Activated T-cell treated with anti-CD3 and anti-CD28 coated beads for 4 hours (primary cell): ENCODE results near the gene SCN9A.
"Not testable (repeated sequence)": the region's sequence is repeated elsewhere in the genome, so short reads cannot be mapped to it uniquely, and the experiment has no call there.

Source experiments
- DNase-seq: peaks from one replicate; pipeline ENCODE4 v3.0.0-alpha.2; 2020

The SCN9A gene

DNA sequence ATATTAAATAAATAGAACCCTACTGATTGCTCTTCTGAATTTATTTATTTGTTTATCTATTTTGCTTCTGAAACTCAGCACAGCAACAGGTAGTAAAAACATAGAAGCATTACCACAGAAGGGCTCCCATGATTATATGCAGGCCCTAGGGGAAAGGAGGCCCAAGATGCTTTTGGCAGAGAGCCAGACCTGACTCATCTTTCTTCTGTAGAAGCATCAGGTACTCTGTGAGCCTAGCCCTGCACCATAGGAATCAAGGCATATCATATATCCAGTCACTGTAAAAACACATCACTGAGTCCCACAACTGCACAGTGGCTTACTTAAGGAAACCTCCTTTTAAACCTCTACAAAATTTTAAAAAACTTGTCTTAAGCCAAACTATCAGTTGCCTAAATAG lies 1.8 kb downstream of the SCN9A start:
- no peak for DNase-seq

DNA sequence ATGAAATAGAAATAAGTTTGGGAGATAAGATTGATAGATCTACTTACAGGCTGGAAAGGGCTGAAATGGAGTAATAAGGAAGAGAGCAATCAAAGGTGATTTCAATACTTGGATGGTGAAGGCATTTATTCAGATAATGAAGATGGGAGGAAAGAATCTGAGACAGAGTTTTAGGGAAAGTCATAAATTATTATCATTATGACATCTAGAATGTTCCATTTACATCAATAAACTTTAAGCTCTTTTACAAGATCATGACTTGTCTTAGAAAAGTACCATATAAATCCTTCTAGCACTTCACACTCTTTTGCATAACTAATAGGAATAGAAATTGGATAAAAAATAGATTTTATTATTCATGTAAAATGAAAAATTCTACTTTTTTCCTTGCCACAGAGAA lies 2.2 kb downstream of the SCN9A start:
- DNase-seq, result no peak

DNA sequence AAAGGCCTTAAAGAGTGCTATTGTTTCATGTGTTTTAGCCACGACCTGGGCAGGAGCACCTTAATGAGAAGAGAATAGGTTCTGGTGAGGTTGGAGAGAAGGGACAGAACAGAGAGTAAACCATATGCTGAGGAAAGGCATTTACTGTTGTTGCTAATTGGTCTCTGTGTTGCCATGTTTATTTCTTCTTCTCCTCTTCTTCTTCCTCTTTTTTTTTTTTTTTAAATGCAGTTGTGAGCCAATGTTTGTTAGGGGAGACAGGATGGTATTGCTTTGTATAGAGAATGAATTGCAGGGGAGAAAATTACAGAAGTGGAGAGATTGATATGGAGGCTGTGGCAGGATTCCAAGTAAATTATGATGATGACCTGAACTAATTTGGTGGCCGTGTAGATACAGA lies 2.6 kb downstream of the SCN9A start:
- no peak for DNase-seq

DNA sequence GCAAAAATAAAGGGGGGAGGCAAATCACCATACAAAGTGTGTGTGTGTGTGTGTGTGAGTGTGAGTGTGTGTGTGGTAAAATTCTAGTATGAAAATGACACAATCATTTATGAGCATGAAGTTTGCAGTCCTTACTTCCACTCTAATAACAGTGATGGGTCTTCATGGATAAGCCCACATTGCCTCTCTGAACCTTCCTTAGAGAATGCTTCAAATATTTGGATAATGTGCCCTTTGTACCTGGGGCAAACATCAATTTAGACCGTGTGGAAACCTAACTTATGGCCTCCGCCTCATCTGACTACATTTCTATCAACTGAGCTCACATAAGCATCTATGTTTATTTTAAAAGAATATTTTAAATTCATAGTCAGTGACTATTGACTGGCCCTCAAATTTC lies 3.7 kb downstream of the SCN9A start:
- no peak for DNase-seq

DNA sequence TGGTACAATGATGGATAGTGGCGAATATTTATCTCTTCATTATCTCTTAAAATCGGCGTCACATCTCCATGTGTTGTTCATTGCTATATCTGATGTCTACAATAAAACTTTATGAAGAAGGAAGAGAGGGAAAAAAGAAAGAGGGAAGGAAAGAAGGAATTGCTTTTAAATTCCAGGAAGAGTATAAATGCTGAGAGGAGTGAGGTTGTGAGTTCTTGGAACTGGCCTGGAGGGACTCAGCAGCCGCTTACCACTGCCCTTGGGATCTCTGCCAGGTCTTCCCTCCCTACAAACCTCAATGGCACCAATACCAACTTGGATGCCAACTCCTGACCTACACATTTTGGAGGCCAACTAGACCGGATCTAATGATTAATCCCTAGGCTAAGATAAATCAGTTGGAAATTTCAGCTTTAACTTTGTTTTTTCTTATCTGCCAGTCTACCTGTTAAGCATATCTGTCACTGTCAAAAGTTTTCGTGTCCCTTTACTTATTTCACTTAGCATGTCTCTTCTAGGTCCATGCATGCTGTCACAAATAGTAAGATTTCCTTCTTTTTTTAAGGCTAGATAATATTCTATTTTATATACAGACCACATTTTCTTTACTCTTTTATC lies 9.8 kb downstream of the SCN9A start:
- DNase-seq, result no peak

DNA sequence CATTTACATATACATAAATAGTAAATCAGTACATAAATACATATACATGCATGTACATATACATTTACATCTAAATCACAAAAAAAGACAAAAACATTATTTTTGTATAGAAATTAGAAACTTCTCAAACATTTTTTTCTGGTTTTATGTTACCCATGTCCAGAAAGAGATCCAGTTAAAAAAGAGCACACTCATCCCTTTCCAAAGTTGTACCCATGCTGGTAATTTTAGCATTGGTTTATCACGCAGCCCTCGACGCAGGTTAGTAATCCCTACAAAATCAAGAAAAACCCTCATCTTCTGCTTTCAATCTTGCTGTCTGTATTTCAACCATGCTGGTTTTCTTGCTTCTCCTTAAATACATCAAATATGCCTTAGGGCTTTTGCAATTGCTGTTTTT lies 10.5 kb downstream of the SCN9A start:
- no peak for DNase-seq

DNA sequence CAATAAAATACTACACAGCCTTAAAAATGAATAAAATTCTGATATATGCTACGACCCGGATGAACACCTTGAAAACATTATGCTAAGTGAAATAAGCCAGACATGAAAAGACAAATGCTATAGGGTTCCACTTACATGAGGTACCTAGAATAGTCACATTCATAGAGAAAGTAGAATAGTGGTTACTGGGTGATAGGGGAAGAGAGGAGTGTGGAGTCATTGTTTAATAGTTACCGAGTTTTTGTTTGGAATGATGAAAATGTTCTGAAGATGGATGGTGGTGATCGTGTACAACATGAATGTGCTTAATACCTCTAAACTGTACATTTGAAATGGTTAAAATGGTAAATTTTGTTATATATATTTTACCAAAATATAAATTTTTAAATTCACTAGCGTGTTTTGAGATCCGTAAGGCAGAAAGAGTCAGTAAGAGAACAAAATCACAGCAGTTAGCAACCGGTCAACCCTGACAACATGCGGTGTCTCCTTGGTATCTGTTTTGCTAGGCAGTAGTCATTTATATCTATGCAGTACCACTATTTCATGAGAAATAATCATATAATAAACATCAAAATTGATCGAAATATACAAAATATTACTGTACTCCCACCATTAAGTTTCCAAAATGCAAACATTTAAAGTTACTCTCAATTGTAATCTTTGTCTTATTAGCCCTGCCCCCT lies 11.1 kb downstream of the SCN9A start:
- no peak for DNase-seq

DNA sequence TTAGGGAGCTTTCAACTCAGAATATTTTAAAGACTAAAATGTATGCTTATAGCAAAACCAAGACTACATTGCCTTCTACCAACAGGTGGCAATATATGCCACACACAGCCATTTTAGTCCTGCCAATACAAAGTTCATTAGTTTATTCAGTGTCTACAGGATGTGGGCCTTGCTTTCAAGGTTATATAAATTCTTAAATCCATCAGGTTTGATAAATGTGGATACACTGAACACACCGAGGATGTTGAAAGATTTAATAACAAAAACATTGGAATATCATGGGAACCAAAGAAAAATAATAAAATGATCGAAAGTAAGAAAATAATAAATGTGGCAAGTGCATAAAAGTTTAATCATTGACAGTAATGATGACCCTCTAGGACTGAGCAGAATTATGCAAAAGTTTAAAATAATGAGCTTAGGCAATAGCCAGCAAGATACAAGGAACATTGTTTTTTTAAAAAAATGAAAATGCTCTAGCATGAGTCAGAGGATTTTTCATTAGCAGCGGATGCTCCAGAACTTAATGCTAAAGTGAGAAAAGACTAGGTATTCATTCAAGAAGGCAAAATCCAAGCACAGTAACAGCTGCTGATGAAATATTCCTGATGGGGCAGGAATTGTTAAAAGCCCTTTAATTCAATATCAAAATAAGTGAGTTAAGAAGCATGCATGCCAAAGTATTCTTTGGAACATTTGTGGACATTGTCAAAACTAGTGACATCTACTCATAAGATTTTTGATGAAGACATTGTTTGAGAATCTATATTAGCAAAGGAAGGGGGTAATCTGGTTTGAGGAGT lies 14.2 kb downstream of the SCN9A start:
- DNase-seq, result no peak

DNA sequence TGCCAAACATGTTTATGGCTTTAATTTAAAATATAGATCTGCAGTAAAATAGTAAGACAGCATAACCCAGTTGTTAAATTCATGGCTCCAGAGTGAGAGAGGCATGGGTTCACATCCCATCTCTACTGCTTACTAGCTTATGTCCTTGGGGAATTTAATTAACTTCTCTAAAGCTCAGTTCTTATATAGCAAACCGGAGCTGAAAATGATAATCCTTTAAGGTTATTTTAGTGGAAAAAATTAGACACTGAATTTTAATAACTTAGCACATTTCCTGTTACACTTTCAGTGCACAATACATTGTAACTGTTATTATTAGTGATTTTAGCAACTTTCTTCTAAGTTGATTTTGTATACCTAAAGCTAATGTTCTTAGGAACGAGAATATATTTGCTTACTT lies 14.8 kb downstream of the SCN9A start:
- DNase-seq, result no peak

DNA sequence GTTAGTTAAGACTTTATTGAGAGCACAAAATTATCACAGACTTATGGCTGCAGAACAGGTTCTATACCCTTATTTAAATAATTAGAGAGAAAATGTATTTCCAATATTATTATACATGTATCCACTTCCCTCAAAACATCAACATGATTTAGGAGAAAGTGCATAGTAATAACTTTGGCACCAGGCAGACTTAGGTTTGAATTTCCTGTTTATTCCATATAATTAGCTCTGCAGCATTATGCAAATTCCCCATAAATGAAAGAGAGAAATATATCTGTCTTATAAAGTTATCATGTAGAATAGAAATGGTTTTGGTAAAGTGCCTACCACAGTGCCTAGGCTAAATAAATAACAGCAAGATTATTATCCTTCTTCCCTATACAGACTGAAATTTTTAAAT lies 15.3 kb downstream of the SCN9A start:
- no peak for DNase-seq

DNA sequence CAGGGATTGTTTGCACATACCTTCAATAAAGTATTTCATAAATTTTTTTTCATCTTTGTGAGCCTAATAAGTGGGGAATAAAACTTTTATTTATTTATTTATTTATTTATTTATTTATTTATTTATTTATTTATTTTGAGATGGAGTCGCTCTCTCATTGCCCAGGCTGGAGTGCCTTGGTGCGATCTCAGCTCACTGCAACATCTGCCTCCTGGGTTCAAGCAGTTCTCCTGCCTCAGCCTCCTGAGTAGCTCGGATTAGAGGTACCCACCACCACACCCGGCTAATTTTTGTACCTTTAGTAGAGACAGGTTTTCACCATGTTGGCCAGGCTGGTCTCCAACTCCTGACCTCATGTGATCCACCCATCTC lies 17.8 kb downstream of the SCN9A start:
- DNase-seq, result not testable (repeated sequence)

DNA sequence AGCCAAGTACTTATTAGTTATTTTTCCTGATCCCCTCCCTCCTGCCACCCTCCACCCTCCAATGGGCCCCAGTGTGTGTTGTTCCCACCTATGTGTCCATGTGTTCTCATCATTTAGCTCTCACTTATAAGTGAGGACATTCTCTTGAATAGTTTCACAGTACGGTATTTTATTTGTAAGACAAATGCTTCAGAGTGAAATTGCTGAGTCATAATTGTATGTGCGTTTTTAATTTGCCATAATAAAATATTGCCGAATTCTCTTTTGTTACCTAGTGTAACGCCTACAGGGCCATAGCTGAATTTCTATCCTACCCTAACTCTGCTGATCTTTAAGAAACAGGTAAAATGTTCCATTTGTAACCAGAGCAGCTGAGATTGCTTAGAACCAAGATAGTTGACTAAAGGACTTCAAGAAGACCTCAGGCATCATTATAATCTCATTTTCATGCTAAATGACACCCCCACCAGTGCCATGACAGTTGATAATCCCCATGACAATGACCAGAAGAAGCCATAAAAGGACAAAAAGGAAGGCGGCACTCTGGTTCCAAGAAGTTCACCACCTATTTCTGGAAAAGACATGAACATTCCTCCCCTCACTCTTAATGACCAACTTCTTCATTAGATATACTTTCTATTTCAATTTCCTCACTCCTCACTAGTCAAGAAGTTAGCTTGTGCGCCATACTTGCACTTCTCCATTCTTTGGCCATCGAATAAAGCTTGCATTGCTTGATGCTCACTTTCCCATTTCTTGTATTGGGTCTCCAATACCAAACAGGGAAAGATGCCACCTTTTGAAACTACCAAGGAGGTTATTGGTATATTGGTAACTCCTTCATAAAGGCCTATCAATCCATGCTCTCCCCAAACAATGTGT lies 18.4 kb downstream of the SCN9A start:
- DNase-seq, result no peak

DNA sequence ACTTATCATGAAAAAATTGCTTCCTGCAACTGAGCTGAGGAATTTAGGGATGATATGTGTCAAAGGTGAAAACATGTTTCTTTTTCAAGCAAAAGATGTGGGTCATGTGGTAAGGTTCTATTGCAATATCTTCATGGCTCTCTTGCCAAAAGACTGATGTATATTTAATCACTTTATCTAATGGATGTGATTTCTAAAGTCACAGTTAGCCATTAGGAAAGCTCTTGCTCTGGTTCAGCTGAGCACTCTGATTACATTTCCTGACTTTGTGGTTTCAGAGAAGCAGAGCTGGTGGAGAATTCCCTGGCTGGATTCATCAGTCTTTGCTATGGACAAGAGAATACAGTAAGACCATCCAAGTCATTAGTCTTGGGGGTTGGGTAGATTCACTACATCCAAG lies 24.4 kb downstream of the SCN9A start:
- no peak for DNase-seq

DNA sequence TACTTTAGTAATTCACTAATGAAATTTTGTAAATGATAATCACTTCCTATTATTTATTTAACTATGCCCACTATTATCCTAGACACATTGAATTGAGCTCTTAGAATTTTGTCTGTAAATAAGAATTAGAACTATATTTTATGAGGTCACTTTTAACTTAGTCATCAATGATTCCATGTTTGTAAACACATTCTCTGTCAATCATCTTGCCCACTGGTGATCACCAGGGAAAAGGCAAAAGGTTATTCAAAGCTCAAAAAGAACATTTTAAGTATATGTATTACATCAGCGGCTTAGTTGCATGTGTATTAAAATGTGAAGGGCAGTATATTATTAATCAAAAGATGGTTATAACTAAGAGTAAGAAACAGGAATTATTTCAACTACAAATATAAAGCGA lies 25.2 kb downstream of the SCN9A start:
- no peak for DNase-seq

DNA sequence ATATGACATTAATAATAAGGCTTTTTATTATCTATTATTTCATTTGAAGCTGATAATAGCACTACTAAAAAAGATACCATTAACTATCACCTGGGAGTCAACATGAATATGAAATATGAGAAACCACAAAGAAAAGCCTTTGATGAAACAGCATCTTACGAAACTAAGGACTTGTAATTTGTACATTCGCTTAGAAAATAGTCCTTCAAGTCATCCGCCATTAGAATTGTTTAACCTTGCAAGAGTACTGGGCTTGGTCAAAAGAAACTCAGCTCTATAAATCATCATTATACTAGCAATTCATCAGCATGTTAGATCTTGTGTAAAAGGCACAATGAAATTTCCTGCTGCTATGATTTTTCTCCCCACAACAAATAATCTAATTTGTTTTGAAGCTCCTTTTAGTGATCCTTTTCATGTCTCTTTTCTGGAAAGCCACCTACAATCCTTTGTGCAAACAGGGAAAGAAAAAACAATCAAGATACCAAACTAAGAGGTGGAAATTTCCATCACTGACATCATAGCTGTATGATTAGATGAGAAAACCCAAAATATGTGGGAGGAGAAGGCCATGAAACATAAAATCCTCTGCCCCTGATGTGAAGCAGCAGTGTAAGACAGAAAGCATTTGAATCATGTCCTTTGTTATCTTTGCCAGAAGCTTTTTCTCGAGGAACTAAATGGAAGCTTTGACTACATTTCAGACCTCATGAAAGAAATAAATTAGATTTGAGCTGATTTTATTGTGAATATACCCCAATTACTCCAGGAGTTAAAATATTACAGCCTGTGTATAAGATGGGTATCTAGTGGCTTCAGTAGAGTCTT lies 31.2 kb downstream of the SCN9A start:
- DNase-seq, result no peak

DNA sequence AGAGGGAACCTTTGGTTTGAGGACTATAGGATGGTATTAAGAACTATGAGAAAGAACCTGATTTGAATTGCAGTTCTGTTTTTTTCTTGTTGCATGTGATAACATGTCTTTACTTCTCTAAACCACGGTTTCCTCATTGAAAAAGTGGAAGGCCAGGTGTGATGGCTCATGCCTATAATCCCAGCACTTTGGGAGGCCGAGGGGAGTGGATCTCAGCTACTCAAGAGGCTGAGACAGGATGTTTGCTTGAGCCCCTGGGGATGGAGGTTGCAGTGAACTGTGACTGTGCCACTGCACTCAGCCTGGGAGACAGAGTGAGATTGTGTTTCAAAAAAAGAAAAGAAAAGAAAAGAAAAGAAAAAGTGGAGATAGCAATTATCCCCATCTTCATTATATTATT lies 32.3 kb downstream of the SCN9A start:
- DNase-seq, result no peak

DNA sequence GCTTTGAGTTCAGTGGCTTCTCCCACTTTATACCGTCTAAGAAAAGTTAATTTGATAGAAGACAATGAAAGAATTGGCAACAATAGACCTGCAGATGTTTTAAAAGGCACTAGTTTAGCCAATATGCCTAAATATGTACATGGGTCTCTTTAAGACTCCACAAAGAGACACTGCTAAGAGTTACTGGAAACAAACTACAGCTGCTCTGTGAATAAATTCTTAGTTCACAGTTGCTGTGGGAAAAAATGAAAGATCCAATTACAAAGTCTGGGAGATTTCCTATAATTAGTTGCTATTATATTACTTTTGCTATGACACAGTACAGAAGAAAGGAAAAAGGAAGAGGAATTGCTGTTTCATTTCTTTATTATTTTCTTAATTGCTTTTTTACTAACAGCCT lies 34.3 kb downstream of the SCN9A start:
- no peak for DNase-seq

DNA sequence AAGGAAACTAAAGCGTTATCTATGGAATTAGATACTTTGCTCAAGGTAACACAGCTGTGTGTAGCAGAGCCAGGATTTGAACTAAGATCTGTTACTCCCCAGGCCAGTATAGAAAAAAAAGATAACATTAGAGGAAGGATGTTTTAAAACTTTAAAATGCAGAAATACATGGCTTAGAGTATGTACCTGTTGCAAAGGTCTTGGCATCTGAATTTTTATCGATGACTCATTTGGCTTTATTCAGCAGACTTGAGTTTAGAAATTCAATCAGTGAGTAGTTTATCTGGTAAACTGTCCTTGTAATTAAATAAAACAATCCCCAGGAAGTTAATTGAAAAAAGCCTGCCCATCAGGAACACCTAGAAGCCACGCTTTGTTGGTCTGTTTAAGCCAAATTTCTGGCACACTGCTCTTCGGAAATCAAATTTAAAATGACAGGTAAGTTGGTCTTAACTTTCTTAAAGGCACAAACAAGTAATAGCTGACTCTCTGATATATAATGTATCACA lies 36.9 kb downstream of the SCN9A start:
- DNase-seq, result no peak

DNA sequence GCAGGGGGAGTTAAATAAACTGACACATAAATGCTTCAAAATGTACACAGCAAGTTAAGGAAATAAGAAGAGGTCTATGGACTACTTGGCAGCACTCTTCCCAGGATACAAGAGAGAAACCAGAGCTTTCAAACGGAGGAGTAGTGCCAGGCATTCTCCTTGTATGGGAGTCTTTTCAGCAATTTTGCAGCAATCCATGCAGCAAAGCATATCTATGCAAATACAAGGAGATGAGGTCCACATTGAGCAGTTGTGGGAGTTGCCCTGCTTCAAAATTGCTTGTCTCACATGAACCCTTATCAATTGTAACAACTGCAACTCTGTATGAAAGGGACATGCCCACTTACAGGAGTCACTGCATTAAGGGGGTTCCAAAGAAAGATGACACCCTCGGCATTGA lies 37.8 kb downstream of the SCN9A start:
- DNase-seq, result no peak

DNA sequence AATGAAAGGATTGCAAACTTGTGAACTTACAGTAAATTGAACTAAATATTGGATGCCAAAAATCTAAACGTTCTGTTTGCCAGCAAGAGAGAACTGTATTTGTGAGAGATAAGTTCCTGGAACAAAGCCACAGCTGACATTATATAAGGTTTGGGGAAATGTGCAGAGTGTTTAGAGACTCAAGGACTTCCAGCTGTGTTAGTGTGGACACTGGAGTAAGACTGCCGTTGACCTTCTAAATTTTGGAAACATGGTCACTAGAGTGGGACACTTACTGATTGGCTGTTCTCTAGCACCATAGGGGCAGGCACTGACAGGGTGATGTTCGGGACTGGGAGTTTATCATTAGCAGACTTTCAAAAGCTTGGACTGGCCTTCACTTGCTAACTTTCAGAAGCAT lies 40.5 kb downstream of the SCN9A start:
- no peak for DNase-seq

DNA sequence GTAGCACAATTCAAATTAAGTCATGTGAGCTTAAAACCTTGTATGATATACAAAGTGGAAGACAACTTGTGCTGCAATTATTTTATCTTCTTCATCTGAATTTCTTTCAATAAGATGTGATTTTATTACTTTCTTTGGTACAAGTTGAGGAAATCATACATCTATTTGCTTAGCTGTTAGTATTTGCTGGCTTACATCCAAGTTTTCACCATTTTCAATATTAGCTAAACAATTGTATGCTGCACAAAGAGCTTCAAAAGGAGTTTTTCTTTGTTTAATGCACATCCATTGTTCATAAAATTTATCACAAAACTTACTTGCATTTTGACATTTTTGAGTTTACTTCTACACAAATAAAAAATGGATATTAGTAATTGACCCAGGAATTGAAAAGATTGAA lies 40.9 kb downstream of the SCN9A start:
- DNase-seq, result no peak

DNA sequence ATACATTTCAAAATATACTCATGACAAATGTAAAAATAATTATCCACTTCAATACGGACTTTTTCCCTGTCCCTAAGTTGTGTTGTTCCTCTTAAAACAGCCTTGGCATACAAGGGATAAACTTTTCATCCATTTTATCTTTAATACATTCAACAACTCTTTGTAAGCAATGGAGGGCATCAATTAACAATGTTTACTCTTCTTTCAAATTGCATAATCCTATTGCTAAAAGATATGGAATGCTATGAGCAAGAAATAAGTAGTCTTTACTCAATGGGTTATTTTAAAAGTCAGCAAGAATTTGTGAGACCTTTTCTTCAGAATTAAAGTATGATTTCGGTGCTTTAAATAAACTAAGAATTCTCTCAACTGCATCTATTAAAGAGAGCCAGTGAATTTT lies 41.9 kb downstream of the SCN9A start:
- no peak for DNase-seq
